NCI-H1105 (cell line): ENCODE results near the gene FBN2.

Experiments
- DNase-seq: peaks from one replicate; lab custom pipeline; 2025; lab: John Stamatoyannopoulos, UW

FBN2 gene

GRCh38 chr5:128538000-128538249 is at the start of gene FBN2:
Gene FBN2 (minus strand): TSS chr5:128538245. CDS start chr5:128537603, 642 bp downstream.
- no peak for DNase-seq

GRCh38 chr5:128587275-128587674 is 49.2 kb upstream of the FBN2 start:
- no peak for DNase-seq

GRCh38 chr5:128586848-128587247 is 48.8 kb upstream of the FBN2 start:
- DNase-seq, result no peak

- no peak for DNase-seq
Observed at GRCh38 chr5:128579639-128580038, 41.6 kb upstream of the FBN2 start.

GRCh38 chr5:128579093-128579492 is 41.0 kb upstream of the FBN2 start:
- no peak for DNase-seq

GRCh38 chr5:128574041-128574440 is 36.0 kb upstream of the FBN2 start:
- DNase-seq, result no peak

GRCh38 chr5:128572930-128573319 is 34.9 kb upstream of the FBN2 start:
- no peak for DNase-seq

- DNase-seq, result no peak
Observed at GRCh38 chr5:128572051-128572929, 34.2 kb upstream of the FBN2 start.

GRCh38 chr5:128566178-128566577 is 28.1 kb upstream of the FBN2 start:
- DNase-seq, result no peak

- DNase-seq, result no peak
Observed at GRCh38 chr5:128559300-128560297, 21.6 kb upstream of the FBN2 start.

GRCh38 chr5:128553747-128554146 is 15.7 kb upstream of the FBN2 start:
- DNase-seq, result no peak

- DNase-seq, result no peak
Observed at GRCh38 chr5:128551476-128551875, 13.4 kb upstream of the FBN2 start.

GRCh38 chr5:128549496-128549895 is 11.5 kb upstream of the FBN2 start:
- DNase-seq, result no peak

- no peak for DNase-seq
Observed at GRCh38 chr5:128546658-128547281, 8.7 kb upstream of the FBN2 start.

GRCh38 chr5:128541385-128541784 is 3.3 kb upstream of the FBN2 start:
- DNase-seq, result no peak

GRCh38 chr5:128539038-128539429 is 989 bp upstream of the FBN2 start:
- no peak for DNase-seq

- DNase-seq, result no peak
Observed at GRCh38 chr5:128538250-128539037, 399 bp upstream of the FBN2 start.

GRCh38 chr5:128537221-128537999 is 635 bp downstream of the FBN2 start:
- DNase-seq, result no peak

GRCh38 chr5:128536254-128537220 is 1.5 kb downstream of the FBN2 start:
- DNase-seq, result no peak

- no peak for DNase-seq
Observed at GRCh38 chr5:128535251-128535650, 2.8 kb downstream of the FBN2 start.
